Progenitor cell of endocrine pancreas (in vitro differentiated cells): ENCODE measurements around the gene SLC40A1. TPM values are rescaled to one million over a fixed set of nuclear protein-coding genes. Genes with fewer than 3 reads are reported as not detected.

Source experiments
- DNase-seq: peaks from one replicate; pipeline ENCODE4 v3.0.0; 2021; ENCODE audit warnings: low spot score; ENCODE audit not compliant: unreplicated experiment
- H3K27ac Mint-ChIP-seq: 2 replicates; pipeline ENCODE4 v1.8.0; 2021; ENCODE audit warnings: mild to moderate bottlenecking, moderate library complexity, mixed read lengths
- H3K27me3 Mint-ChIP-seq: 2 replicates; pipeline ENCODE4 v1.8.0; 2021; ENCODE audit warnings: mixed read lengths
- H3K36me3 Mint-ChIP-seq: 2 replicates; pipeline ENCODE4 v1.8.0; 2022; ENCODE audit warnings: mixed read lengths; ENCODE audit not compliant: insufficient read depth
- H3K4me1 Mint-ChIP-seq: 2 replicates; pipeline ENCODE4 v1.8.0; 2021; ENCODE audit warnings: low read depth, mixed read lengths
- H3K4me3 Mint-ChIP-seq: 2 replicates; pipeline ENCODE4 v1.8.0; 2021; ENCODE audit warnings: low read depth, mild to moderate bottlenecking, moderate library complexity, mixed read lengths
- H3K9me3 Mint-ChIP-seq: 2 replicates; pipeline ENCODE4 v1.8.0; 2021; ENCODE audit warnings: low read depth, mixed read lengths
- CTCF ChIP-seq: fragments of 200-600 bp; sonication (generic); IDR thresholded peaks from one replicate; pipeline ENCODE4 v1.5.0; 2021; ENCODE audit warnings: antibody characterized with exemption, mild to moderate bottlenecking; ENCODE audit not compliant: unreplicated experiment
- total RNA-seq: library from RNA; stranded (reverse); gene quantifications from 2 replicates; pipeline ENCODE4 v1.2.1, GENCODE V29; 2021

Gene SLC40A1
- total RNA-seq, 1 donor from 2014 or later, result 14.6 TPM

- Mint-ChIP-seq H3K36me3 (no peaks in the 10 kb centered on the region), H3K27ac (peak overlapping the region; percentile 82), H3K27me3 (peaks cover 10% of the 10 kb centered on the region), H3K9me3 (no peaks in the 10 kb centered on the region), H3K4me1 (peaks cover 34% of the 10 kb centered on the region), H3K4me3 (peak overlapping the region; percentile 74)
- TF ChIP-seq CTCF, result no peak
- peak; percentile 26 for DNase-seq
Measured at GRCh38 chr2:189581354-189582139, 961 bp upstream of the SLC40A1 start.

- H3K9me3 Mint-ChIP-seq, result no peaks in the 10 kb centered on the region
- DNase-seq, result no peak
- peak overlapping the region; percentile 79 for H3K4me3 Mint-ChIP-seq
- no peak for TF ChIP-seq CTCF
- H3K36me3 Mint-ChIP-seq, result no peaks in the 10 kb centered on the region
- H3K4me1 Mint-ChIP-seq, result peaks cover 44% of the 10 kb centered on the region
- H3K27ac Mint-ChIP-seq, result peak overlapping the region; percentile 93
- peaks cover 10% of the 10 kb centered on the region for H3K27me3 Mint-ChIP-seq
Measured at GRCh38 chr2:189580241-189580651, 340 bp downstream of the SLC40A1 start.

GRCh38 chr2:189579585-189580186, 900 bp downstream of the SLC40A1 start:
- no peak for TF ChIP-seq CTCF
- Mint-ChIP-seq H3K36me3 (no peaks in the 10 kb centered on the region), H3K27me3 (peaks cover 10% of the 10 kb centered on the region), H3K9me3 (no peaks in the 10 kb centered on the region), H3K4me3 (peak overlapping the region; percentile 79), H3K4me1 (peaks cover 50% of the 10 kb centered on the region), H3K27ac (peak overlapping the region; percentile 93)
- no peak for DNase-seq

GRCh38 chr2:189578272-189578950, 2.2 kb downstream of the SLC40A1 start:
- no peak for TF ChIP-seq CTCF
- Mint-ChIP-seq H3K4me1 (peaks cover 50% of the 10 kb centered on the region), H3K27me3 (peaks cover 7% of the 10 kb centered on the region), H3K4me3 (peak overlapping the region; percentile 7), H3K27ac (no peak overlapping the region), H3K9me3 (no peaks in the 10 kb centered on the region), H3K36me3 (peaks cover 3% of the 10 kb centered on the region)
- no peak for DNase-seq

GRCh38 chr2:189577121-189577520, 3.5 kb downstream of the SLC40A1 start:
- H3K27me3 Mint-ChIP-seq, result no peaks in the 10 kb centered on the region
- no peak overlapping the region for H3K4me3 Mint-ChIP-seq
- no peak for DNase-seq
- H3K9me3 Mint-ChIP-seq, result no peaks in the 10 kb centered on the region
- peak overlapping the region; percentile 23 for H3K27ac Mint-ChIP-seq
- peaks cover 6% of the 10 kb centered on the region for H3K36me3 Mint-ChIP-seq
- TF ChIP-seq CTCF, result no peak
- peaks cover 48% of the 10 kb centered on the region for H3K4me1 Mint-ChIP-seq
